HTERT RPE-1 (cell line): ENCODE measurements around the gene NAP1L4.
"Not testable (repeated sequence)": the region's sequence is repeated elsewhere in the genome, so short reads cannot be mapped to it uniquely, and the experiment has no call there.

Experiments
- in situ Hi-C: fragments of 300-500 bp; cut with MboI; formaldehyde crosslinking; loops from 4 replicates; pipeline ENCODE4 v1.14.3; 2020; ENCODE audit warnings: low sequenced_read_pairs

Gene NAP1L4

GRCh38 chr11:2938458-2939418 lies 53.4 kb downstream of the NAP1L4 start:
- in situ Hi-C loops = not testable (repeated sequence)

DNA sequence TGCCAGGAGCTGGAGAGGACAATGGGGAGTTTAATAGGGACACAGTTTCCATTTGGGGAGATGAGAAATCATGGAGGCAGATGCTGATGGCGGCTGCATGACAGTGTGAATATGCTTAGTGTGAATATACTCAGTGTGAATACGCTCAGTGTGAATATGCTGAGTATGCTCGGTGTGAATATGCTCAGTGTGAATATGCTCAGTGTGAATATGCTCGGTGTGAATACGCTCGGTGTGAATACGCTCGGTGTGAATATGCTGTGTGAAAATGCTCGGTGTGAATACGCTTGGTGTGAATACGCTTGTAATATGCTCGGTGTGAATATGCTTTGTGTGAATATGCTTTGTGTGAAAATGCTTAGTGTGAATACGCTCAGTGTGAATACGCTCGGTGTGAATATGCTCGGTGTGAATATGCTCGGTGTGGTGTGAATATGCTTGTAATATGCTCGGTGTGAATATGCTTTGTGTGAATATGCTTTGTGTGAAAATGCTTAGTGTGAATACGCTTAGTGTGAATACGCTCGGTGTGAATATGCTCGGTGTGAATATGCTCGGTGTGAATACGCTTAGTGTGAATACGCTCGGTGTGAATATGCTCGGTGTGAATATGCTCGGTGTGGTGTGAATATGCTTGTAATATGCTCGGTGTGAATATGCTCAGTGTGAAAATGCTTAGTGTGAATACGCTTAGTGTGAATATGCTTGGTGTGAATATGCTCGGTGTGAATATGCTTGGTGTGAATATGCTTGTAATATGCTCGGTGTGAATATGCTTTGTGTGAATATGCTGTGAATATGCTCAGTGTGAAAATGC lies 54.3 kb downstream of the NAP1L4 start:
- in situ Hi-C loops = not testable (repeated sequence)

GRCh38 chr11:2934611-2935239 lies 57.4 kb downstream of the NAP1L4 start:
- in situ Hi-C loops = no loop called here

GRCh38 chr11:2934021-2934550 lies 58.0 kb downstream of the NAP1L4 start:
- in situ Hi-C loops = no loop called here

DNA sequence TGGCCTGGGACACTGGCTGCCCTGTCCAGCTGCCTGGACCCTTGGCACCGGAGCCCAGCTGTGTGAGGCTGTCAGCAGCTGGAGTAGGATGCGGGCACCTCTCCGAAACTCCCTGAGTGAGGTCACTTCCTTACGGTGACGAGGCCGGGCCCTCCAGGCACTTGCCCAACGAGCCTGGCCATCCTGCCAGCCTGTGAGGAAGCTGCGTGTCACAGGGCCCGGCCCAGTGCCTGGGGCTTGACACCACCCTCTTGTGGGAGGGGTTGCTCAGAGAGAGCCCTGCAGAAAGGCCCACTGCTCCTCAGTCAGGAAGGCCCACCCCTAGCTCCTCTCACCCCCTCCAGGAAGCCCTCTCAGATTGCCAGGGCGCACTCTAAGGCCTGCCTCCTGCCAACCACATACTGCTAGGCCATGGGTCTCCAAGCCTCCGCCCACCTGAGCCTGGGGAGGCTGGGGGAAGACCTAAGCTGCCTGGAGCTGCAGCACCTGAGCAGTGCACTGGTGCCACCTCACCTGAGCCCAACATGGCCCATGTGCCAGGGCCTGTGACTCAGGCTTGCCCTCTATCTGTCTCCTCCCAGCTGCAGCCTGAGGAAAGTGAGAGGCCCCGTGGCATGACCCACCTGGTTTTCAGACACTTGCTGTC lies 58.6 kb downstream of the NAP1L4 start:
- in situ Hi-C loops = no loop called here

GRCh38 chr11:2932850-2933251 lies 59.3 kb downstream of the NAP1L4 start:
- in situ Hi-C loops = no loop called here

DNA sequence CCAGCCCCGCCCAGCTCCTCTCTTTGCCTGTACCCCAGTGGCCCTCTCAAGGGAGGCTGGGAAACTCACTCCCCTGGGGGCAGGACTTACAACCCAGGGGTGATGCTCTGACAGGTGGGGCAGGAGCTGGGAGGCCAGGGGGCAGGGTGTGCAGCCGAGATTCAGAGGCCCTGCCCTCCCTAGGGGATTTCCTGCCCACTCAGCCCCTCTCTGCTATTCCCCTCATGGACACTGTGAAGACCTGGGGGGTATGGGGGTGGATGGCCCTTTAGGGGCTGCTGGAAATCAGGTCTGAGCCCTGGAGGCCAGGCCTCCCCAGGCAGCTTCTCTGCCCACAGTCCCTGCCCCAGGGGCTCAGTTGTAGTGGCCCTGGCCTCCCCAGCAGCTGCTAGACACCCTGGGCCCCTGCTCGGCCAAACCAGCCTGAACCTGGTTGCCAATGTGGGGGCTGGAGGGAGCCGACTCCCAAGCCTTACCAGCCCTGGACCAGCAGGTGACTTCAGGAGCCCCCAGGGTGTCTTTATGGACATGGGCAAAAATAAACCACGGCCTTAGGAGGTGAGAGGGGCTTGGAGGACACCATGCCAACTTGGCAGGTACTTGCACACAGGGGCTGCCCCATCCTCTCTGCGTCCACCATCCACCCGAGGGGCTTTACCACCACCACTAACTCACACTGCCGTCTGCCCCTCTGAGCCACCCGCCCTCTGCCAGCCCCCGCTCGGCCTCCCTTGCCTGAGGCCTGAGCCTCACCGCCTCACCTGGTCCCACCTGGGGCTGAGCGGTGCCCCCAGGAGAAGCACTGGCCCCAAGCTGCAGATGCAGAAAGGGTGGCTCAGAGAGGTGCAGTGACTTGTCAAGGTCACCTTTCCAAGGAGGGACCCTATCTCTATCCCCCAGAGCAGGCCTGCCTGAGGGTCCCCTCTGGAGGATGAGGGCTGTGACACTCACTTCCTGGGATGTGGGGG lies 60.1 kb downstream of the NAP1L4 start:
- in situ Hi-C loops = no loop called here

DNA sequence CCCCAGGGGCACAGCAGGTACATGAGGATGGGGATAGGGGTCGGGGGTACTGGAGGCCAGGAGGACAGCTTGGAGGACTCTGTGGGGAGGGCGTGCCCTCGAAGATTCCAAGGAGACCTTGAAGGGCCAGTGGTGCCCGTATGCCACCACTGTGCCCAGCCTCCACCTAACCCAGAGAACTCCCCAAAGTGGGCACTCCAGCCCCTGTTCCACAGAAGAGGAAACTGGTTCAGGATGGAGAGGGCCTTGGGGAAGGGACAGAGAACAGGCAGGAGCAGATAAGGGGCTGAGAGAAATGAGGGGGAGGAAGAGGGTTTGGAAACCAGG lies 60.7 kb downstream of the NAP1L4 start:
- in situ Hi-C loops = no loop called here

DNA sequence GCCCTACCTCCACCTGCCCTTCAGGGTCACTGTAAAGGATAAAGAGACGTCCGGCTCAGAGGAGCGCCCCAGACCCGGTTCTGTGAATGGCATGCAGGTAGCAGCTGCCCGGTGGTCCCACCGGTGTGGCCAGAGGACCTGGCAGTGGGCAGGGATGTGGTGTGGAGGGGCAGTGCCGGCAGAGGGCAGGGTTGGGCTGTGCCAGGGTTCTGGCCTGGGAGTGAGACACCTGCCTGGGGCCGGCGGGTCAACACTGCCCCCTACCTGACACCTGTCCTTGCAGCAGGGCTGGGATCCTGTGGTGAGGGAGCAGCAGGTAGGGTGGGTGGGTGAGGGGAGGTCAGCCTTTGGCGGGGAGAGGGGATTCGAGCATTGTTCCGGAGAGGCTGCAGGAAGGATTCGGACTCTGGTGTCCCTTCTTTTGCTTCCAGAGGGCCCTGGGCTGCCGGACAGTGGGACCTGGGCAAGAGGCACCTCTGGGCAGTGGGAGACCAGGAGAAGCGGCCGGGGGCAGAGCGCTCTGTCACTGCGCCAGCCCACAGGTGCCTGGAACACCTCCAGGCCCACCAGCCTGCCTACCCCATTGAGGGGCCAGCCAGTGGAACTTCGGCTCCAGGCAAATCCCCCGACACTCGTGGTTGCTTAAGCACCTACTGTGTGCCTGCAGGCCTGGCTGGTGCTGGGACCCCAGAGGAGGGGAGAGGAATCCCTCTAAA lies 61.3 kb downstream of the NAP1L4 start:
- in situ Hi-C loops = no loop called here

DNA sequence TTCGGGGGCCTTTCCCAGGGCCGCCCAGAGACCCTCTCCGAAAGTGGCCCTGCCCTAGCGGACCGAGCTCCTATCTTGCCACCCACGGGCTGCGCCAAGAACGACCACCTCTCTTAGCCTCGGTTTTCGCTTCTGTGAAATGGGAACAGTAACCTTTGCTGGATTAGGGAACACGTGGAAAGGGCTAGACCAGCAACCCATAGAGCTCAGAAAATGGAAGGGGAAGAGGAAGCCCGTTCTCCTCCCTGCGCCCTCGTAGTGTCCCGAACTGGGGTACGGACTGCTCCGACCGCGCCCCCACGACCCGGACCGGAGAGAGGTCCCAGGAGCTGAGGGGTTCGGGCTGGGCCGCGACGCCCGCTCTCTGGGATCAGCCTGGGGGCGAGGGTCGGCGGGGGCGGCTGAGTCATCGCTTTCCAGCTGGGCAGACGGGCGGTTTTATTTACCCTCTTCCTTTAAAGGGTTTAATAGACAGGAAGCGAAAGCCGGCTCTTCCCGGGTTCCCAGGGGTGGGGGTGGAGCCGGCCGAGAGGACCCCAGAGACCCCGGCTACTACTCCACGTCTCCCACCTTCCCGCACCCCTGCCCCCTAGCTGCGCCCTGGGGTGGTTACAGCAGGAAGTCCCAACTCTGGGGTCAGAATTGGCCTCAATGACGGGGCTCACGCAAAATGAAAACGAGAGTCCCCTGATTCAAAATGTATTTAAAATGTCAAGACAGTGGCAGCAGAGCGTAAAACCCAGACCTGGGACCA lies 62.0 kb downstream of the NAP1L4 start:
- in situ Hi-C loops = no loop called here

DNA sequence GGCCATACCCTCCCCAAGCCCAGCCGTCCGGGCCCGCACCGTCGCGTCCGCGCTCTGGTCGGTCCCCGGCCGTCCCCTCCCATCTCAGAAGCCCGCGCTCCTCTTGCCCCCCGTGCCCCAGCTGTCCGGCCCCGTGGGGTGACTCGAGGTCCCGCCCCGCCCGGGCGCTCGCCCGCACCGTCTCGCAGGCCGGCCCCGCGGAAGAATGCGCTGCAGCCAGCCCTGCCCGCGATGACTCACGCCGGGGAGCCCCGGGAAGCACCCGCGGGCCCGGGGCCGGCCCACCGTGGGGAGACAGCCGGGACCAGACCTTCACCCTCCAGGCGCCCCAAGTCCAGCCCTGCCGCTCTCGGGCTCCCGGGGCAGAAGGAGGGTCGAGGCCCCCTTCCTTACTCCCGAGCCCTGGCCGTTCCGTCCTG lies 62.6 kb downstream of the NAP1L4 start:
- in situ Hi-C loops = no loop called here

DNA sequence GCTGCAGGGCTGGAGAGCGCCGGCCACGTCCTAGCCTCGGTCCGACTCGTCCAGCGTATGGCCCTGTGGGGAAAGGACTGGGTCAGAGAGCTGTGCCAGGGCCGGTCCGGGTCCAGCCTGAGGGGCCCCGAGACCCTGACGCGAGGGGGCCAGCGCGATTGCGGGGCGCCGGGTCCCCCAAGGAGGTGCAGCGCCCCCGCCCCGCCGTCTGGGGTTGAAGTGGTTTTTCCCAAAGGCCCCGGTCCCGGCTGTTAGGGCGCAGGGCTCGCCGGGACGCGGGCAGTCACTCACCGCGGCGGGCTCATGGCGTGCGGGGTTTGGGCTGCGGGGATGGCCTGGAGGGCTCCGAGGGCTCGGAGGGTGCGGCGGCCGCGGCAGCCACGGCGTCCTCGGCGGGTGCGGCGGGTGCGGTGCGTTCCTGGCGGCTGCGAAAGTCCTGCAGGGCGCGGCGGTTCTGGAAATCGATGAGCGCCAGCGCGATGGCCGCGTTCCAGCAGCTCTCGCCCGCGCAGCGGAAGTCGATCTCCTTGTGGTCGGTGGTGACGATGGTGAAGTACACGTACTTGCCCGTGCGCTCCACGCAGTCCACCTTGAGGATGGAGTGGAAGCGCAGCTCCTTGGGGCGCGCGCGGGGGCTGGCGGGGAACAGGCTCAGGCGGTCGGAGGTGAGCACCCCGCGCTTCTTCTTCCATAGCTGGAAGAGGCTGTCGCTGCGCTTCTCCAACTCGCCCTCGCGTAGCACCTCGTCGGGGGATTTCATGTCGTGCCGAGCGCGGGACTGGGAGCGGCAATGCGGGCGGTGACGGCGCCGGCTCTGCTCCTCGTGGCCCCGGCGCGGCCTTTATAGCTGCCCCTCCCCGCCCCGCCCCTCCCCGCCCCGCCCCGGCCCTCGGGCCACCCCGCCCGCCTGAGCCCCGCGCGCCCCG lies 63.3 kb downstream of the NAP1L4 start, which contains the start of gene PHLDA2:
Gene PHLDA2, minus strand, starts transcription at position 816 of the 926 bp plus-strand sequence. Its CDS starts 56 bp downstream, at position 760.
- in situ Hi-C loops = no loop called here

DNA sequence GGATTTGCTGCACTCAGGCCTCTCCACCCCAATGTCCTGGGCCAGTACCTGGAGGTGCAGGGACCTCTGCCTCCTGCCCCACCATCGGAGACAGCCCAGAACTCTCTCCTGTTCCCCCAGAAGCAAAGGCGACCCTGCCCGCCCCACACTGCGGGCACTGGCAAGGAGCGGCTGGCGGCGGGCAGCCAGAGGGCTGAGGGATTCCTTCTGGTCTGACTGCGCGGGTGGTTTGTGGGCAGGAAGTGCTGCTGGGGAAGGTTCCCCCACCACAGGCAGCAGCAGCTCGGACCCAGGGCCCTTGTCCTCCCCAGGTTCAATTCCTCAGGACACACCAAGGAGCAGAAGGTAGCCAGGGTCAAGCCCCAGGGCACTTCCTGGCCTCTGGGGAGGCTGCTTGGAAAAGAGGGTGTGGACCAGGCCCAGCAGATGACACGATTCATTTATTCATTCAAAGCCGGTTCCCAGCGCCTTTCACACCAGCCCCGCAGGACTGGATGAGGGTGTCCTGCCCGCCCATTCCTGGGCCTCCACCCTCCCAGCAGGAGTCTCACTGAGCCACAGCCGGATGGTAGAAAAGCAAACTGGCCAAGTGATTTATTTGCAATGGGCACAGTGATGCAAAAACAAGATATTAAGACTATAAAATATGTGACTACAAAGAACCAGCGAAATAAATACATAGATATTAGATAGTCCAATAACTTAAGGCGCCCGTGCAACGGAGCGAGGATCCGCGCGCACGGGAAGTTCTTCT lies 64.1 kb downstream of the NAP1L4 start:
- in situ Hi-C loops = no loop called here

DNA sequence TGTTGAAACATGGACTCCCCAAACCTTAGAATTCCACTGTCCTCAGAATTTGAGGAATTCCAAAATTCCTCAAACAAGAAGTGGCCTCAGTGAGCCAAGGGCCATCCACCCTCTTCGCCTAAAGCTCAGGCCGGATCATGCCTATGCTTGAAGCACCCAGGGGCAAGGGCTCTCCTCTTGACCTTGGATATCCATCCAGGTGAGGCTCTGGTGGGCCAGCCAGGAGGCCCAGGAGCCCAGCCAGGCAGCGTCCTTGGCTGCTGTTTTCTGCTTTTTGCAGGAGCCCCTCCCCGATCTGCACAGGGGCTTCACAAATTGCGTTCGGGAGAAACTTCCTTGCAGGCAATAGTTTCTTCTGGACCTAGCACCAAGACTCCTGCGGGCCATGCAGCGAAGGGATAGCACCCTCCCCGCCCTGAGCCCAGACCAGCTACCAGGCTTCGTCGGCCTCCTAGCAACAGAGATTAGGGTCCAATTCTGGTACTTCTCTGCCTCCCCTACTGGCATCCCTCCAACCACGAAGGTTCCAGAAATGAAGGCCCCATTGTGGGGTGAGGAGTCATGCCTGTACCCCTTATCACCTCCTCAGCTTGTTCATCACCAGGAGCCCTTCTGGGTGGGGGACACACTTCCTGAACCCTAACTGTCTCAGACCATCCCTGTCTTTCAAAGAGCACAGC lies 64.9 kb downstream of the NAP1L4 start:
- in situ Hi-C loops = no loop called here

- in situ Hi-C loops = no loop called here
These were observed 65.5 kb downstream of the NAP1L4 start for GRCh38 chr11:2926611-2927051.
